ENCODE measurements around the gene PARP8.
"Not testable (repeated sequence)": the region's sequence is repeated elsewhere in the genome, so short reads cannot be mapped to it uniquely, and the experiment has no call there.

GRCh38 chr5:50774446-50775175 lies 108.2 kb downstream of the PARP8 start:
- TF ChIP-seq, protein P1, sequence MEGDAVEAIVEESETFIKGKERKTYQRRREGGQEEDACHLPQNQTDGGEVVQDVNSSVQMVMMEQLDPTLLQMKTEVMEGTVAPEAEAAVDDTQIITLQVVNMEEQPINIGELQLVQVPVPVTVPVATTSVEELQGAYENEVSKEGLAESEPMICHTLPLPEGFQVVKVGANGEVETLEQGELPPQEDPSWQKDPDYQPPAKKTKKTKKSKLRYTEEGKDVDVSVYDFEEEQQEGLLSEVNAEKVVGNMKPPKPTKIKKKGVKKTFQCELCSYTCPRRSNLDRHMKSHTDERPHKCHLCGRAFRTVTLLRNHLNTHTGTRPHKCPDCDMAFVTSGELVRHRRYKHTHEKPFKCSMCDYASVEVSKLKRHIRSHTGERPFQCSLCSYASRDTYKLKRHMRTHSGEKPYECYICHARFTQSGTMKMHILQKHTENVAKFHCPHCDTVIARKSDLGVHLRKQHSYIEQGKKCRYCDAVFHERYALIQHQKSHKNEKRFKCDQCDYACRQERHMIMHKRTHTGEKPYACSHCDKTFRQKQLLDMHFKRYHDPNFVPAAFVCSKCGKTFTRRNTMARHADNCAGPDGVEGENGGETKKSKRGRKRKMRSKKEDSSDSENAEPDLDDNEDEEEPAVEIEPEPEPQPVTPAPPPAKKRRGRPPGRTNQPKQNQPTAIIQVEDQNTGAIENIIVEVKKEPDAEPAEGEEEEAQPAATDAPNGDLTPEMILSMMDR (IDR thresholded peaks at IDR 0.05; ENCODE audit: low read length), result not testable (repeated sequence)
- TF ChIP-seq EZH2 (IDR thresholded peaks at IDR 0.05; ENCODE audit: borderline replicate concordance, low read length), result not testable (repeated sequence)
